Measurements from ENCODE around the gene RBM26.
"Not testable (repeated sequence)": the region's sequence is repeated elsewhere in the genome, so short reads cannot be mapped to it uniquely, and the experiment has no call there.

RBM26 gene

GRCh38 chr13:79328510-79328909, 77.5 kb downstream of the RBM26 start:
- no peak for DNase-seq

GRCh38 chr13:79320433-79320832, 85.6 kb downstream of the RBM26 start:
- DNase-seq: no peak

- no peak for DNase-seq
These were observed 87.4 kb downstream of the RBM26 start for GRCh38 chr13:79318664-79319063.

GRCh38 chr13:79317856-79318255, 88.2 kb downstream of the RBM26 start:
- no peak for DNase-seq

GRCh38 chr13:79314652-79315051, 91.4 kb downstream of the RBM26 start:
- DNase-seq: no peak

- no peak for DNase-seq
These were observed 93.7 kb downstream of the RBM26 start for GRCh38 chr13:79312340-79312855.

GRCh38 chr13:79311386-79311785, 94.7 kb downstream of the RBM26 start:
- DNase-seq: no peak

- DNase-seq: no peak
These were observed 96.4 kb downstream of the RBM26 start for GRCh38 chr13:79309690-79310089.

- no peak for DNase-seq
These were observed 98.2 kb downstream of the RBM26 start for GRCh38 chr13:79307866-79308298.

- DNase-seq: no peak
These were observed 98.6 kb downstream of the RBM26 start for GRCh38 chr13:79307433-79307861.

GRCh38 chr13:79306650-79307049, 99.4 kb downstream of the RBM26 start:
- DNase-seq: no peak

GRCh38 chr13:79297128-79297527, 108.9 kb downstream of the RBM26 start:
- DNase-seq: no peak

GRCh38 chr13:79295906-79296706, 109.9 kb downstream of the RBM26 start:
- DNase-seq: no peak

GRCh38 chr13:79290595-79291244, 115.3 kb downstream of the RBM26 start:
- no peak for DNase-seq

- no peak for DNase-seq
These were observed 116.5 kb downstream of the RBM26 start for GRCh38 chr13:79289571-79289970.

- DNase-seq: no peak
These were observed 117.9 kb downstream of the RBM26 start for GRCh38 chr13:79287939-79288795.

GRCh38 chr13:79285159-79285558, 120.9 kb downstream of the RBM26 start:
- DNase-seq: no peak

GRCh38 chr13:79283742-79284141, 122.3 kb downstream of the RBM26 start:
- DNase-seq: no peak

GRCh38 chr13:79282976-79283375, 123.1 kb downstream of the RBM26 start:
- no peak for DNase-seq

- no peak for DNase-seq
These were observed 123.5 kb downstream of the RBM26 start for GRCh38 chr13:79282508-79282907.

GRCh38 chr13:79281339-79281747, 124.7 kb downstream of the RBM26 start:
- DNase-seq: no peak

GRCh38 chr13:79279735-79280134, 126.3 kb downstream of the RBM26 start:
- not testable (repeated sequence) for DNase-seq

- DNase-seq: no peak
These were observed 133.0 kb downstream of the RBM26 start for GRCh38 chr13:79273045-79273444.

All from SHP77 treated with DMSO at 0.1 percent for 48 hours (cell line).